Measurements from ENCODE around the gene CXCR6. TPM values are rescaled to one million over a fixed set of nuclear protein-coding genes. Genes with fewer than 3 reads are reported as not detected.

Gene CXCR6
- total and polyA plus RNA-seq, 4 donors, result 0.10 to 0.30 (median 0.14) TPM; not detected in 1

DNA sequence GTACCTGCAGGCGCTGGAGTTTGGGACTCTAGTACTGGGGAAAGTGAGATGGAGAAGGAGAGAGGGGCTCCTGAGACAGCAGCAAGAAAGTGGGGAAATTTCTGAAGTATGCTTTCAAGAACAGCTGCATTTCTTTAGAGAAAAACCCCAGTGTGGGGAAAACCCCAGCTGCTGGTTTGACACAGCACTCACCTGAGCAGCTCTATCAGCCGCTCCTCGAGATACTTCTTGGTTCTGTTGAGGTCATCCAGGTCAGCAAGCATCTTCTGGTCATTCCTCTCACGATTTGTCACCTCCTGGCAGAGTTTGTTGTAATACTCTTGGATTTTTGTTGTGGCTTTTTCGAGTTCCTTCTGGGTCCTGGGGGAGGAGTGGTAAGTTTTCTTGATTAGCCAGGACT, 18.8 kb downstream of the CXCR6 start:
- no peak overlapping the region for H3K4me3 ChIP-seq (ENCODE audit: low read depth, low read length)
- H3K36me3 ChIP-seq (ENCODE audit: control insufficient read depth, insufficient read depth, low read length), result peaks cover 48% of the 10 kb centered on the region
- no peak overlapping the region for H3K27ac ChIP-seq (ENCODE audit: low read depth, low read length)
- no peak for DNase-seq (ENCODE audit: low read depth in 4 of 6, low spot score in 6 of 6)
- WGBS (ENCODE audit: insufficient coverage), result 100% methylated on average over 4 of the region's 5 CpGs
- H3K9me3 ChIP-seq (ENCODE audit: control insufficient read depth, insufficient read depth, low read length), result no peaks in the 10 kb centered on the region
- H3K27me3 ChIP-seq (ENCODE audit: control insufficient read depth, insufficient read depth, low read length), result no peaks in the 10 kb centered on the region
- peaks cover 20% of the 10 kb centered on the region for H3K4me1 ChIP-seq (ENCODE audit: control insufficient read depth, insufficient read depth, low read length)

DNA sequence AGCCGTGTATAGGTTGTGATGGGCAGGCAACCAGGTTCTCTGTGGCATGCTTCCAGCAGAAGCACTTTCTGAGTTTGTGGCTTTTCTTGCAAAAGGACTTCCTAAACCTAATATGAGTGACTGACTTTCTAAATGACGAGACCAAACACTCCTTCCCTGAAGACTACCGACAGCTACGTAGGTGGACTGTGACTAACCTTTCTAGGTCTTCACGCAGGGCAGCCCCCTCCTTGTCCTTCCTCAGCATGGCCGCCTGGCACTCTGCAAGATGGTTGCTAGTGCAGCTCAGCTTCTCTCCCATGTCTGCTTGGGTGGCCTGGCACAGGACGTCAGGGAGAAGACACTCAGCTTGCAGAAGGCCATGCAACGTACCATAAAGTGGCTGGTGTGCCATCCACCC, 20.9 kb downstream of the CXCR6 start:
- Histone ChIP-seq H3K27me3 (ENCODE audit: control insufficient read depth, insufficient read depth, low read length) (no peaks in the 10 kb centered on the region), H3K27ac (ENCODE audit: low read depth, low read length) (no peak overlapping the region), H3K9me3 (ENCODE audit: control insufficient read depth, insufficient read depth, low read length) (no peaks in the 10 kb centered on the region), H3K36me3 (ENCODE audit: control insufficient read depth, insufficient read depth, low read length) (peaks cover 53% of the 10 kb centered on the region), H3K4me3 (ENCODE audit: low read depth, low read length) (no peak overlapping the region), H3K4me1 (ENCODE audit: control insufficient read depth, insufficient read depth, low read length) (peaks cover 24% of the 10 kb centered on the region)
- DNase-seq (ENCODE audit: low read depth in 4 of 6, low spot score in 6 of 6), result no peak
- WGBS (ENCODE audit: insufficient coverage), result 97% methylated on average over 7 of the region's 8 CpGs

DNA sequence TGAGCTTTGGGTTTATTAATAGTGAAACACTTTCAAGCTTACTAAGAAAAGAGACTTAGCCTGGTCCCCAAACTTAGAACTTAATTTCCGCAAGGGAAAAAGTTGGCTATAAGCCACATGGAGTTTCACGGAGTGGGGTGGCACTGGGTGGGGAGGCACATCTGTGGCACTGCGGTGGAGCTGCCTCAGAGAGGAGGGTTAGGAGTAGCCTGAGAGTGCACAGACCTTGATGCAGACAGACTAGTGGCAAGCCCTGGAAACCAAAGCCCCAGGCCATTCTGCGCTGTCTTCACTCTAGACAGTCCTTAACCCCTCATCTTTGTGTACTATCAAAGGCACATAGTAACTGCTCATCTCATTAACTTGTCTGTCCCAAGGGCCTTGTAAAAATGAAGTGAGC, 22.0 kb downstream of the CXCR6 start:
- Histone ChIP-seq H3K36me3 (ENCODE audit: control insufficient read depth, insufficient read depth, low read length) (peaks cover 51% of the 10 kb centered on the region), H3K9me3 (ENCODE audit: control insufficient read depth, insufficient read depth, low read length) (no peaks in the 10 kb centered on the region), H3K27me3 (ENCODE audit: control insufficient read depth, insufficient read depth, low read length) (no peaks in the 10 kb centered on the region), H3K4me1 (ENCODE audit: control insufficient read depth, insufficient read depth, low read length) (peaks cover 24% of the 10 kb centered on the region), H3K4me3 (ENCODE audit: low read depth, low read length) (no peak overlapping the region), H3K27ac (ENCODE audit: low read depth, low read length) (no peak overlapping the region)
- 90% methylated on average over 2 of the region's 4 CpGs for WGBS (ENCODE audit: insufficient coverage)
- no peak for DNase-seq (ENCODE audit: low read depth in 4 of 6, low spot score in 6 of 6)

GRCh38 chr3:45965653-45966052, 22.4 kb downstream of the CXCR6 start:
- Histone ChIP-seq H3K27me3 (ENCODE audit: control insufficient read depth, insufficient read depth, low read length) (no peaks in the 10 kb centered on the region), H3K36me3 (ENCODE audit: control insufficient read depth, insufficient read depth, low read length) (peaks cover 51% of the 10 kb centered on the region), H3K4me3 (ENCODE audit: low read depth, low read length) (no peak overlapping the region), H3K9me3 (ENCODE audit: control insufficient read depth, insufficient read depth, low read length) (no peaks in the 10 kb centered on the region), H3K4me1 (ENCODE audit: control insufficient read depth, insufficient read depth, low read length) (peaks cover 24% of the 10 kb centered on the region), H3K27ac (ENCODE audit: low read depth, low read length) (no peak overlapping the region)
- no peak for DNase-seq (ENCODE audit: low read depth in 4 of 6, low spot score in 6 of 6)
- 93% methylated on average over 2 of the region's 4 CpGs for WGBS (ENCODE audit: insufficient coverage)

- DNase-seq (ENCODE audit: low read depth in 4 of 6, low spot score in 6 of 6), result peak in 1 of 6 donors; percentile 14
- H3K27ac ChIP-seq (ENCODE audit: low read depth, low read length), result no peak overlapping the region
- WGBS (ENCODE audit: insufficient coverage), result 79% methylated on average over 17 of the region's 17 CpGs
- H3K4me3 ChIP-seq (ENCODE audit: low read depth, low read length), result no peak overlapping the region
- H3K9me3 ChIP-seq (ENCODE audit: control insufficient read depth, insufficient read depth, low read length), result no peaks in the 10 kb centered on the region
- no peaks in the 10 kb centered on the region for H3K27me3 ChIP-seq (ENCODE audit: control insufficient read depth, insufficient read depth, low read length)
- peaks cover 24% of the 10 kb centered on the region for H3K4me1 ChIP-seq (ENCODE audit: control insufficient read depth, insufficient read depth, low read length)
- peaks cover 51% of the 10 kb centered on the region for H3K36me3 ChIP-seq (ENCODE audit: control insufficient read depth, insufficient read depth, low read length)
Measured at GRCh38 chr3:45966371-45966791, 23.1 kb downstream of the CXCR6 start.

- peaks cover 49% of the 10 kb centered on the region for H3K36me3 ChIP-seq (ENCODE audit: control insufficient read depth, insufficient read depth, low read length)
- WGBS (ENCODE audit: insufficient coverage), result 60% methylated on average over 16 of the region's 16 CpGs
Measured at GRCh38 chr3:45966950-45967640, 23.8 kb downstream of the CXCR6 start.

DNA sequence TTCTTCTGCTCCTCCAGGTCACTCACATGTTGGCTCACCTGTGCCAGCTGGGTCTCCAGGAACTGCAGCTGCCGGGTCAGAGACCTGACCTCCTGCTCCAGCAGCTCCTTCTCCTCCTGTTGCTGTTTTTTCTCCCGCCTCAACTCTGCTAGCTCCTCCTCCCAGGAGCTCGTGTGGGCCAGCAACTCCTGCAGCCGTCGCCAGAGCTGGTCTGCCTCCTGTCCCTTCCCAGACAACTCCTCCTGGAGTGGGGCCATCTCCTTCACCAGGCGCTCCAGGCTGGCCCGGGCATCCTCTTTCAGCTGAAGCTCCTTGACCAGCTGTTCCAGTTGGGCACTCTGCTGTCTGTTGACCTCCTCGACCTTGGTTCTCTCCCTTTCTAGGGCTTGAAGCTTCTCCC, 24.5 kb downstream of the CXCR6 start:
- Histone ChIP-seq H3K9me3 (ENCODE audit: control insufficient read depth, insufficient read depth, low read length) (no peaks in the 10 kb centered on the region), H3K4me3 (ENCODE audit: low read depth, low read length) (no peak overlapping the region), H3K27me3 (ENCODE audit: control insufficient read depth, insufficient read depth, low read length) (no peaks in the 10 kb centered on the region), H3K36me3 (ENCODE audit: control insufficient read depth, insufficient read depth, low read length) (peaks cover 44% of the 10 kb centered on the region), H3K4me1 (ENCODE audit: control insufficient read depth, insufficient read depth, low read length) (peaks cover 24% of the 10 kb centered on the region), H3K27ac (ENCODE audit: low read depth, low read length) (no peak overlapping the region)
- 77% methylated on average over 8 of the region's 8 CpGs for WGBS (ENCODE audit: insufficient coverage)
- DNase-seq (ENCODE audit: low read depth in 4 of 6, low spot score in 6 of 6), result no peak

More at GRCh38 chr3:45966950-45967640, 23.8 kb downstream of the CXCR6 start:
- peak in 2 of 6 donors; percentile 18 to 49 for DNase-seq (ENCODE audit: low read depth in 4 of 6, low spot score in 6 of 6)
- Histone ChIP-seq H3K4me3 (ENCODE audit: low read depth, low read length) (no peak overlapping the region), H3K9me3 (ENCODE audit: control insufficient read depth, insufficient read depth, low read length) (no peaks in the 10 kb centered on the region), H3K27ac (ENCODE audit: low read depth, low read length) (no peak overlapping the region), H3K4me1 (ENCODE audit: control insufficient read depth, insufficient read depth, low read length) (peaks cover 24% of the 10 kb centered on the region), H3K27me3 (ENCODE audit: control insufficient read depth, insufficient read depth, low read length) (no peaks in the 10 kb centered on the region)

DNA sequence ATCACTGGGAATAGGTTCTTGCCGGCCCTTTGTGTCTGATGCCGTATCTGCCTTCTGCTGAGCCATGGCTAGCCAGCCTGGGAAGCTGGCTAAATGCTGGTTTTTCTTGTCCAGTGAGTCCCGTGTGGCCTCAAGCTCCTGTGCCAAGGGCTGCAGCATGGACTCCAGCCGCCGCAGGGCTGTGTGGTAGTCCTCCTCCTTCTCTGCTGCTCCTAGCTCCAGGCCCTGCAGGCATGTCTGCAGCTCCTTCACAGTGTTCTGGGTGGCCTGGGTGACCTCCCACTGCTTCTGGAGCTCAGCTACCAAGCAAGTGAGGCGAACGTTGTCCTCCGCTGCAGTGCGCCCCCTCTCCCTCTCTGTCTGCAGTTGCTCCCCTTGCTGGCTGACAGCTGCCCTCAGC, 24.9 kb downstream of the CXCR6 start:
- H3K27me3 ChIP-seq (ENCODE audit: control insufficient read depth, insufficient read depth, low read length), result no peaks in the 10 kb centered on the region
- no peak for DNase-seq (ENCODE audit: low read depth in 4 of 6, low spot score in 6 of 6)
- no peak overlapping the region for H3K27ac ChIP-seq (ENCODE audit: low read depth, low read length)
- H3K4me1 ChIP-seq (ENCODE audit: control insufficient read depth, insufficient read depth, low read length), result peaks cover 24% of the 10 kb centered on the region
- H3K4me3 ChIP-seq (ENCODE audit: low read depth, low read length), result no peak overlapping the region
- WGBS (ENCODE audit: insufficient coverage), result 94% methylated on average over 9 of the region's 9 CpGs
- no peaks in the 10 kb centered on the region for H3K9me3 ChIP-seq (ENCODE audit: control insufficient read depth, insufficient read depth, low read length)
- H3K36me3 ChIP-seq (ENCODE audit: control insufficient read depth, insufficient read depth, low read length), result peaks cover 44% of the 10 kb centered on the region

DNA sequence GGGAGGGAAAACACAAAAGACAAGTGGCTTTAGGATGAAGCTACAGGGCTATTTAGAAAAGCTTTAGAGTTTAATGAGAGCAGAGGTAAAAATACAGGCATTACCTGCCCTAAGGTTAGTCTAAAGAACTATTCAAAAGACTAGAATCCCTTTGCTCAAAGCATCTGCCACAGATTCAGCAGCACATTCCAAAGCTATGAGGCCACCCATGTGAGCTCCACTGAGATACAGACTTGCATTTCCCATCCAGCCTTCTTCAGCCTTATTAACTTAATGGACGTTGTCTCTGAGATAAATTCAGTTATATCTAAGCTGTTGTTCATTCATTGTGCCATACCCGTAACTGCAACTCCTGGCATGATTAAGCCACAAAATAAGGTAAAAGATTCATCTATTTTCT, 25.4 kb downstream of the CXCR6 start:
- Histone ChIP-seq H3K4me1 (ENCODE audit: control insufficient read depth, insufficient read depth, low read length) (peaks cover 24% of the 10 kb centered on the region), H3K27me3 (ENCODE audit: control insufficient read depth, insufficient read depth, low read length) (no peaks in the 10 kb centered on the region), H3K9me3 (ENCODE audit: control insufficient read depth, insufficient read depth, low read length) (no peaks in the 10 kb centered on the region), H3K27ac (ENCODE audit: low read depth, low read length) (no peak overlapping the region), H3K36me3 (ENCODE audit: control insufficient read depth, insufficient read depth, low read length) (peaks cover 44% of the 10 kb centered on the region), H3K4me3 (ENCODE audit: low read depth, low read length) (no peak overlapping the region)
- WGBS (ENCODE audit: insufficient coverage), result no CpG with 5 or more reads among the region's 2 CpGs
- DNase-seq (ENCODE audit: low read depth in 4 of 6, low spot score in 6 of 6), result no peak

DNA sequence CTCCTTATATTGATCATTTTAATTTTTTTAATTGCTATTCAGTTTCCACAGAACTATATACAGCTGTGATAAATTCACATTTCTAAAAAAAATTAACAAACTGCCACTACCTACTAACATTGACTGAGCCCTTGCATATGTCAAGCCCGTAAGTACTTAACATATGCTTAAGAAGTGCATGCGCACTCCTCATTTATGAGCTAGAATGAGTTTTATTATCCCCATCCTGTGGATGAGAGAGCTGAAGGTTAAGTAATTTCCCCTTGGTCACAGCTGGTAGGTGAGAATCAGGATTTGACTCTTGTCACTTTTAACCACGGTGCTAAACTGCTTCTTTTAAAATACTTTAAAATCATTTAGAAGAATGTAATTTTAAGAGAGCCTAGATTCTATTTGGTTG, 25.9 kb downstream of the CXCR6 start:
- no peak overlapping the region for H3K4me3 ChIP-seq (ENCODE audit: low read depth, low read length)
- peaks cover 24% of the 10 kb centered on the region for H3K4me1 ChIP-seq (ENCODE audit: control insufficient read depth, insufficient read depth, low read length)
- no peaks in the 10 kb centered on the region for H3K9me3 ChIP-seq (ENCODE audit: control insufficient read depth, insufficient read depth, low read length)
- WGBS (ENCODE audit: insufficient coverage), result no CpG with 5 or more reads among the region's 3 CpGs
- no peak for DNase-seq (ENCODE audit: low read depth in 4 of 6, low spot score in 6 of 6)
- no peak overlapping the region for H3K27ac ChIP-seq (ENCODE audit: low read depth, low read length)
- peaks cover 43% of the 10 kb centered on the region for H3K36me3 ChIP-seq (ENCODE audit: control insufficient read depth, insufficient read depth, low read length)
- H3K27me3 ChIP-seq (ENCODE audit: control insufficient read depth, insufficient read depth, low read length), result no peaks in the 10 kb centered on the region

All from spinal cord (tissue), 10 donors.